BE2C (cell line): ENCODE data around the gene SLC9A8.

Experiments used
- DNase-seq: peaks from one replicate; pipeline ENCODE4 v3.0.0-alpha.2; 2020
- H3K27me3 ChIP-seq: fragments of 250-450 bp; sonication (Bioruptor Pico); 2 replicates; pipeline ENCODE4 v1.5.1; 2020; ENCODE audit warnings: mild to moderate bottlenecking
- H3K36me3 ChIP-seq: fragments of 250-450 bp; sonication (Bioruptor Pico); 2 replicates; pipeline ENCODE4 v1.5.1; 2020; ENCODE audit warnings: mild to moderate bottlenecking
- H3K4me1 ChIP-seq: fragments of 250-450 bp; sonication (Bioruptor Pico); 2 replicates; pipeline ENCODE4 v1.5.1; 2020
- H3K4me3 ChIP-seq: 2 replicates; pipeline ENCODE4 v1.5.1; 2011; ENCODE audit warnings: low read depth, low read length
- H3K9me3 ChIP-seq: fragments of 250-450 bp; sonication (Bioruptor Pico); 2 replicates; pipeline ENCODE4 v1.5.1; 2020
- TF ChIP-seq, protein P1 (sequence below): IDR thresholded peaks from 2 replicates; pipeline ENCODE4 v1.5.1; 2012; ENCODE audit warnings: mild to moderate bottlenecking, low read depth, low read length

Gene SLC9A8

GRCh38 chr20:49850463-49851230 is 38.0 kb downstream of the SLC9A8 start:
- H3K36me3 ChIP-seq = peaks cover 2% of the 10 kb centered on the region; the same call in 1 of the 2 replicates

DNA sequence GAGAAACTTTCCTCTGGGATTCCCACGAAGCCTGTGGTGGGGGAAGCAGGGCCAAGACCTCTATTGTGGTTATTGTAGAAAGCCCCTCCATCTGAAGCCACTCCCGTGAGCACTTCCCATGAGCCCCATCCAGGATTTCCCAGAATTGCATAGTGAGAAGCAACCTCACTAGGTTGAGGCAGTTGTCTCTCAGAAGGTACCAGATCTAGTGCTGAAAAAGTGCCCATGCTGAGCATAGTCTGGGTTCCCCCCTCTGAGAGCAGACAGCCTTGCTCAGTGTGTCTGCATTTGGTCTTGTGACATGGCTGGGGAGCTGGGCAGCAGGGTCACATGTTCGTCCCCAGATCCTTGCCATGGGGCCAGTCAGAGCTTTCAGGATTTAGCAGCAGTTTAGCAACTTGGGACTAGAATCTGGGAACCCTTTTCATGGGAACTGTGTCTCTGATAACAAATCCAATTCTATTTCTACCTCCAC is 38.6 kb downstream of the SLC9A8 start:
- H3K4me3 ChIP-seq = no peak overlapping the region
- no peak for DNase-seq
- no peaks in the 10 kb centered on the region for H3K27me3 ChIP-seq
- no peaks in the 10 kb centered on the region for H3K9me3 ChIP-seq
- H3K4me1 ChIP-seq = peaks cover 40% of the 10 kb centered on the region
- TF ChIP-seq, protein P1, sequence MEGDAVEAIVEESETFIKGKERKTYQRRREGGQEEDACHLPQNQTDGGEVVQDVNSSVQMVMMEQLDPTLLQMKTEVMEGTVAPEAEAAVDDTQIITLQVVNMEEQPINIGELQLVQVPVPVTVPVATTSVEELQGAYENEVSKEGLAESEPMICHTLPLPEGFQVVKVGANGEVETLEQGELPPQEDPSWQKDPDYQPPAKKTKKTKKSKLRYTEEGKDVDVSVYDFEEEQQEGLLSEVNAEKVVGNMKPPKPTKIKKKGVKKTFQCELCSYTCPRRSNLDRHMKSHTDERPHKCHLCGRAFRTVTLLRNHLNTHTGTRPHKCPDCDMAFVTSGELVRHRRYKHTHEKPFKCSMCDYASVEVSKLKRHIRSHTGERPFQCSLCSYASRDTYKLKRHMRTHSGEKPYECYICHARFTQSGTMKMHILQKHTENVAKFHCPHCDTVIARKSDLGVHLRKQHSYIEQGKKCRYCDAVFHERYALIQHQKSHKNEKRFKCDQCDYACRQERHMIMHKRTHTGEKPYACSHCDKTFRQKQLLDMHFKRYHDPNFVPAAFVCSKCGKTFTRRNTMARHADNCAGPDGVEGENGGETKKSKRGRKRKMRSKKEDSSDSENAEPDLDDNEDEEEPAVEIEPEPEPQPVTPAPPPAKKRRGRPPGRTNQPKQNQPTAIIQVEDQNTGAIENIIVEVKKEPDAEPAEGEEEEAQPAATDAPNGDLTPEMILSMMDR = no peak
- H3K36me3 ChIP-seq = peaks cover 2% of the 10 kb centered on the region; the same call in 1 of the 2 replicates

More at GRCh38 chr20:49850463-49851230, 38.0 kb downstream of the SLC9A8 start:
- H3K9me3 ChIP-seq = no peaks in the 10 kb centered on the region
- TF ChIP-seq, protein P1 = no peak
- no peak overlapping the region for H3K4me3 ChIP-seq
- H3K4me1 ChIP-seq = peaks cover 40% of the 10 kb centered on the region
- DNase-seq = no peak
- H3K27me3 ChIP-seq = no peaks in the 10 kb centered on the region

DNA sequence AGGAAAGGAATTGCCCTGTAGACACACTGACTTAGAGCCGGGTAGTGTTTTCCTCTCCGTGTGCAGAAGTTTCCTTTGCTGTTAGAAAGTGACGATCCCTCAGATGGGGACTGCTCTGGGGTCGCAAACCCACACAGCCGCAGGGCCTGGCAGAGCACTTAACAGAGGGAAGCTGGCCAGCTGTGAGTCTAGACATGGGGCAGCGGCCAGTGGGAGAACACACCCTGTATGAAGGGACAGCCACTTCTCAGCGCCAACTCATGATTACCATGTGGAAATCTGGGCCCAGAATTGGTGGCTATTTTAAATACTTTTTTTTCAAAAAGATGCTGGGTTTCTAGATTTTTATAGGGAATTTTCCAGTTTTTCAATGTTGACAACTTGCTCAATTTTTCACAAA is 39.4 kb downstream of the SLC9A8 start:
- DNase-seq = peak; percentile 54
- no peaks in the 10 kb centered on the region for H3K36me3 ChIP-seq
- peaks cover 40% of the 10 kb centered on the region for H3K4me1 ChIP-seq
- TF ChIP-seq, protein P1 = no peak
- H3K27me3 ChIP-seq = no peaks in the 10 kb centered on the region
- H3K4me3 ChIP-seq = no peak overlapping the region
- H3K9me3 ChIP-seq = no peaks in the 10 kb centered on the region

GRCh38 chr20:49852522-49853080 is 40.0 kb downstream of the SLC9A8 start:
- Histone ChIP-seq H3K4me3 (no peak overlapping the region), H3K36me3 (no peaks in the 10 kb centered on the region), H3K9me3 (no peaks in the 10 kb centered on the region), H3K27me3 (no peaks in the 10 kb centered on the region), H3K4me1 (peaks cover 40% of the 10 kb centered on the region)
- TF ChIP-seq, protein P1 = no peak
- DNase-seq = no peak

GRCh38 chr20:49853640-49854039 is 41.0 kb downstream of the SLC9A8 start:
- Histone ChIP-seq H3K4me1 (peaks cover 40% of the 10 kb centered on the region), H3K4me3 (no peak overlapping the region), H3K27me3 (no peaks in the 10 kb centered on the region), H3K9me3 (no peaks in the 10 kb centered on the region), H3K36me3 (no peaks in the 10 kb centered on the region)
- TF ChIP-seq, protein P1 = no peak
- peak; percentile 86 for DNase-seq
